Fibroblast of peridontal ligament (primary cell): ENCODE measurements around the gene EML4.

Experiments
- DNase-seq: peaks from one replicate; pipeline ENCODE4 v3.0.0-alpha.2; 2010; ENCODE audit errors: extremely low read depth

EML4 gene

GRCh38 chr2:42307180-42307579, 138.0 kb downstream of the EML4 start:
- DNase-seq: no peak

GRCh38 chr2:42309366-42309765, 140.2 kb downstream of the EML4 start:
- no peak for DNase-seq

DNA sequence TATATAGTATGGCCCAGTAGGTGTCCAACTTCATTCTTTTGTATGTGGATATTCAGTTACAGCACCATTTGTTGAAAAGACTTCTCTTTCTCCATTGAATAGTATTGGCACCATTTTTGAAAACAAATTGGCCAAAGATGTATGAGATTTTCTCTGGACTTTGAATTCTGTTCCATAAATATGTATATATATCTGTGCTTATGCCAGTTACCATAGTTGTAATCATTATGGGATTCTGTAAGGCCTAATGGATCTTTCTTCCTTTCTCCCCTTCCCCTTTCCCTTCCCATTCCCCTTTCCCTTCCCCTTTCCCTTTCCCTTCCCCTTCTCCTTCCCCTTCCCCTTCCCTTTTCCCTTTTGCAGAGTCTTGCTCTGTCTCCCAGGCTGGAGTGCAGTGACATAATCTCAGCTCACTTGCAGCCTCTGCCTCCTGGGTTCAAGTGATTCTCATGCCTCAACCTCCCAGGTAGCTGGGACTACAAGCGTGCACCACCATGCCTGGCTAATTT, 140.9 kb downstream of the EML4 start:
- DNase-seq: no peak

- DNase-seq: no peak
Measured at GRCh38 chr2:42312106-42312505, 143.0 kb downstream of the EML4 start.

GRCh38 chr2:42314892-42315468, 145.8 kb downstream of the EML4 start:
- peak; percentile 96 for DNase-seq

DNA sequence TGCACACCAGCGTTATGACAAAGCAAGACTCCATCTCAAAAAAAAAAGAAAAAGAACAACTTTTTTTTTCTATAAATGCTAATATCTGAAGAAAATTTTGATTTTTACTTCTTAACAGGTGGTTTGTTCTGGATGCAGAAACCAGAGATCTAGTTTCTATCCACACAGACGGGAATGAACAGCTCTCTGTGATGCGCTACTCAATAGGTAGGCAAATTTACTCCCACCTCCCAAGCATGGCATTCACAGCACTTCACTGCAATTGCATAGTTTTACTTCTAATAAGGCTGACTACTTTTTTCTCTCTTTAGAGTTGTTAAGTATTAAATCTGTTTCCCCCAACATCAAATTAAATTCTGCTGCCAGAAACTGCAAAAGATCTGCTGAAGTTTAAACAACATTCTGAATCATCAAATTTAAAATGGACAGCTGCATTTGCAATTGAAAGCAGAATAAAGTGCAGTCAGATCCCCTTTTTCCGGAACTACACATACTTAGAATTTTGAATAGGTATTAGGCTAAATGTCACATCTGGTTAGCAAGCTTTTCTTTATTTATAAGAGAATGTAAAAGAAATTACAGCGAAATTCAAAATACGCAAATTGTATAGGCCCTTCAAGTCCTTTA, 146.8 kb downstream of the EML4 start:
- no peak for DNase-seq

DNA sequence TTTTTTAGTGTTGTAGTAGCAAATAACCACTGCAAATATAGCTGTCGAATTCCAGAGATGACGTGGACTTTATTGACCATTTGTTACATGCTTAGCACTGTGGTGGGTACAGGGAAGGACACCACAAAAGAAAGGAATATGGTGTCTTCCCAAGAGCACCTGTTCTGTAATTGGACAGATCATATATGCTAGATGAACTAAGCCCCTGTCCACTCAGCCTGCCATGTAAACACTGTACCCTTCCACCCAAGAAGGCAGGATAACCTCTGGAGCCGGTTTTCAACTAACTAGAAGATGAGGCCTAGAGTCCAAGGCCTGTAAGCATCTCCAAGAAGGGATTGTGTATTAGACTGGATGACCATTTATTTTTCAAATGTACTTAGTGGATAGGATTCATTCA, 147.8 kb downstream of the EML4 start:
- no peak for DNase-seq

DNA sequence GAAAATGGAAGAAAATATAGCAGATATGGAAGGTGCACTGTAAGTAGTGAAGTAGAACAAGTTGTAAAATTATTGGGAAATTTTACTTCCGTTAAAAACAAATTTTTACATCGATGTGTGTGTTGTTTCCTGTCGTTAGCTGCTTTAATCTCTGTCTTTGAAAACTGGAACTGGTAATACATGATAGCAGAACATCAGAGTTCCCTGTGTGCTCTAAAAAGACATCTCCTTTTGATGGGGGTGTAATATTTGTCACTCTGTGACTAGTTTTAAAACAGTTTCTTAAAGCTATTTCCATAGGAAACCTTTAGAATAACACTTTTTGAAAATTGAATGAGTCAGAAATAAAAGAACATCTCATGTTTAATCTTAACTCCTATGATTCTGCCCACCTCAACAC, 148.3 kb downstream of the EML4 start:
- DNase-seq: no peak

DNA sequence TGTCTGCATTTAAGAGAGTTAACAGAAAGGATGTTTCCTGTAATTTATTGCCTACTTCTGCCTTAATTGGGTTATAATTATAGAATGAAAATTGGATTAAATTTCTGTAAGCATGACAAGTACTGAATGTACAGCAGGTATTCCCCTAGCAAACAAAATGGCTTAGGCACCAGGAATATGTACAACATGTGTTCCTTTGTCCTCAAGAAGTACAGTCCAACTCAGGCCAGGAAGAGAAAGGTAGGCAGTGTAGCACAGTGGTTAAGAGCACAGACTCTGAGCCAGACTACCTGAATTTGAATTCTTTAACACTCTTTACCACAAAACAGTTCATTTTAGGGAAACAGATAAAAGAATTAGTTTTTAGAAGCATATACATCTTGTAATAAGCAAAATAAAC, 148.8 kb downstream of the EML4 start:
- DNase-seq: no peak

DNA sequence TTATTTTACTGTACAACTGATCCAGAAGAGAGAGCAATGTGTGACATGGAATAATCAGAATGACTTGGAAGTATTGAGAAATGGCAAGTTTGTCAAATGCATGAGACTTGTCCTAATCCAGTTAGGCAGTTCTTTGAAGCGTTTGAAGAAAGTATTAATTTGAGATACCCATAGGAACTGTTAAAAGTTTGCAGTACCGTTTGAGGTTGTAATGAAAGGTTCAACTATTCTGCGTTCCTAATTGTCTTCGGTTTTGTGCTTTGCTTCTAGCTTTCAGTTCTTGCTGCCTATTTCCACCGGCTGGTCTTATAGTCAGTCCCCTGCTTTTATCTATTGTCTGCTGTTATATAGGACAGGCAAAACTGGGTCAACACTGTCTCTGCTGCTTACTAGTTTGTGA, 150.1 kb downstream of the EML4 start:
- no peak for DNase-seq

DNA sequence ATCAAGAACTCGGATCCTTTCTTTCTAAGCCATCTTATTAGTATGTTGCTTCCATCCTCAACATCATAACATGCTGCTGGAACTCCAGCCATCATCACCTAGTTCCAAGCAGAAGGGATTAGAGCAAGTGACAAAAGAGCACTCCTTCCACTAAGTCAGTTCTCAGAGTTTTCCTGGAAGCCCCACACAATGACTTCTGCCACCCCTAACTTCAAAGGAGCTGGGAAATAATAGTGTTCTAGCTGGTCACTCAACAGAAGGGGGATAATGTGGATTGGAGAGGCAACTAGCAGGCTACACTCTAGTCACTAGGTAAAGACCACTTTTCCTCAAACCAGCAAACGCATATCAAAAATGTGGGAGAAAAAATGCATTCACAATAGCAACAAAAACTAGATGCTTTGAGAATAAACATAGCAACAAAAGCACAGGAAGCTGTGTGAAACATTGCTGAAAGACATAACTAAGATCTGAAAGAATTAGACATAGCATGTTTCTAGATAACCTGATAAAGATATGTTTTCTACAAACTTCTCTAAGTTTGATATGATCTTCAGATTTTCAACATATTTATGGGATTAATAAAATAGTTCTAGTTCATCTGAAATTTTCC, 152.4 kb downstream of the EML4 start:
- DNase-seq: no peak

GRCh38 chr2:42324244-42324643, 155.1 kb downstream of the EML4 start:
- DNase-seq: no peak

- DNase-seq: no peak
Measured at GRCh38 chr2:42324949-42325348, 155.8 kb downstream of the EML4 start.

GRCh38 chr2:42325609-42326008, 156.5 kb downstream of the EML4 start:
- no peak for DNase-seq

GRCh38 chr2:42327125-42327524, 158.0 kb downstream of the EML4 start:
- no peak for DNase-seq

DNA sequence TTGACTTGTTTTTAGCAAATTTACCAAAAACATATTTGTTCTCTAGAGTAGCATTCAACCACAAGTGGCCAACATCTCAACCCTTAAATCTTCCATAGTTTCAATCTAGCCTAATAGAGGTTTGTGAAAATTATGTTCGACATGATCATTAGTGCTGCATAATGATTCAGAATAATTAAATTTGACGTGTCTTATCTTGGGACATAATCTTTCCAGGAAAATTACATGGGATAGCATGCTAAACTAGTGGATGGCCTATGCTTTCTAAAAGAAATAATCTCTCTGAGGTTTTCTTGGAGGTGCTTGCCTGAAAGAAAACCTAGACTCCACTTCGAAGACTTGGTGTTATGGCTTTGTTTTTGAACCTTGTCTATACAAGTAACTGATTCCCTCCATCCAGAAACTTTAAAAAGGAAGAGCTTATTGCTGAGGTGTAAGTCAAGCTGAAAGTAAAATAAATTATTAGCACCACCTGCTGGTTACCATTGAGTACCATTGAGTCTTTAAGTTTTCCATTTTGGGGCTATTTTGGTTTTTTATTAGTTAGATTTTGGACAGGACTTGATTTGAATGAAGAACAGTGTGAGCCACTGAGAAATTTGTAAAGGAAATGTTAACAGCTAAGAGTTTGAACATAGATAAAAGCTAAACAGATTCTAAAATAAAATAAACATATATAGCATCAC, 159.1 kb downstream of the EML4 start:
- peak; percentile 70 for DNase-seq

DNA sequence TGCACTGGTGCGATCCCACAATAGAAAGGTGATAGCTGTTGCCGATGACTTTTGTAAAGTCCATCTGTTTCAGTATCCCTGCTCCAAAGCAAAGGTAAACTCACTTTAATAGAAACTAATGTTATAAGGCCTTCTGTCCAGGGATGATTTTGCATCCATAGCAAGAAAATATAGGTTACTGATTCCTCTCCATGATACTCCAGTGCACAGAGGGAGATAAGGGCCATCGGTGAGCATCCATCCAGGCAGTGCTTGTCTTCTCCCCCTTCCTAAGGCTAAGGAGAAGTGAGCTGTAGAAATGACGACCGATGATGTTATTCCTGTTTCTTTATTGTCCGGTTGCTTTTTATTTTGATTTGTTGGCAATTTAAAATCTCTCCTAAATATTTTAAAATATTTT, 159.8 kb downstream of the EML4 start:
- no peak for DNase-seq

DNA sequence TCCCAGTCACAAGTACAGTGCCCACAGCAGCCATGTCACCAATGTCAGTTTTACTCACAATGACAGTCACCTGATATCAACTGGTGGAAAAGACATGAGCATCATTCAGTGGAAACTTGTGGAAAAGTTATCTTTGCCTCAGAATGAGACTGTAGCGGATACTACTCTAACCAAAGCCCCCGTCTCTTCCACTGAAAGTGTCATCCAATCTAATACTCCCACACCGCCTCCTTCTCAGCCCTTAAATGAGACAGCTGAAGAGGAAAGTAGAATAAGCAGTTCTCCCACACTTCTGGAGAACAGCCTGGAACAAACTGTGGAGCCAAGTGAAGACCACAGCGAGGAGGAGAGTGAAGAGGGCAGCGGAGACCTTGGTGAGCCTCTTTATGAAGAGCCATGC, 160.6 kb downstream of the EML4 start:
- no peak for DNase-seq

- DNase-seq: no peak
Measured at GRCh38 chr2:42331569-42332284, 162.6 kb downstream of the EML4 start.

- no peak for DNase-seq
Measured at GRCh38 chr2:42332575-42332974, 163.4 kb downstream of the EML4 start.

- no peak for DNase-seq
Measured at GRCh38 chr2:42333579-42333978, 164.4 kb downstream of the EML4 start.

DNA sequence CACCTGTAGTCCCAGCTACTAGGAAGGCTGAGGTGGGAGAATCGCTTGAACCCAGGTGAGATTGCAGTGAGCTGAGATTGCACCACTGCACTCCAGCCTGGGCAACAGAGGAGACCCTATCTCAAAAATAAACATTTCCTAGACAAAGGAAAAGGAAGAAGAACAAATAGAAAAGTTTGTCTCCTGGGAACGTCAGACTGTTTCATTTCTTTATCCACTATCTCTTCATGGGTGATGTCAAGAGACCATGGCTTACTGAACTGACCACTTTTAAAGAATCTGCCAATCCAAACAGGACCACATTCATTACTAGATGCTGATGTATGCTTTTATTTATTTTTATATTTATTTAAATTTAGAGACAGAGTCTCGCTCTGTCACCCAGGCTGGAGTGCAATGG, 165.1 kb downstream of the EML4 start:
- no peak for DNase-seq
